Uterus (tissue), 2 donors: ENCODE results near the gene PTGIS.

ENCODE experiments used
- POLR2A ChIP-seq, 2 donors: fragments of 450-650 bp; IDR thresholded peaks; one replicate each; pipeline ENCODE4 v1.6.1; 2016; ENCODE audit warnings: antibody characterized with exemption in 2 of 2, mild to moderate bottlenecking in 1 of 2, moderate library complexity in 1 of 2
- TF ChIP-seq, protein P1 (sequence below), 4 experiments: fragments of 200-600 bp in 2 of 4; fragments of 450-650 bp in 2 of 4; sonication (generic) in 2 of 4; IDR thresholded peaks; one replicate each; pipeline ENCODE4 v1.5.1; 2016 to 2019; ENCODE audit warnings: antibody characterized with exemption in 4 of 4, mild to moderate bottlenecking in 2 of 4, moderate library complexity in 1 of 4

DNA sequence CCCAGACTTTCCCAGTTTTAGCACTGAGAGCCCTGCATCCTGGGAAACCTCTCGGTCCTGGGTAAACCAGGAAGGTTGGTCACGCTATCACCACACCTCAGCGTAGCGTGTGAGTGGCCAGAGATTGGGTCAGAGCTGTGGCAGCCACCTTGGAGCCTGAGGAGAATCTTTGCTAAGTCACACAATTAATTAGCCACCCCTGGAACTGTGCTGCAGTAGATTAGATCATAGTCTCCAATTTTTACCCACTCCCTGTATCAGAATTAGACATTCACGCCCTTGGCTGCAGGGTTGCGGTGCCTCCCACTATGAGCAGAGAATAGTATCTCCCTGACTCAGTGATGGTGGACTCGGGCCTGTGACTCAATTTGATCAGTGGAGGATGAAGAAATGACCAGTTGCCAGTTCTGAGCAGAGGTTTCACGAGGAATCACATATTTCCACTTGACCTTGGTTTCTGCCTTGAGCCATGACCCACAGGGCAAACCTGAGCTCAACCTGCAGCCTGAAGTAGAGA, 6.0 kb upstream of the PTGIS start:
- TF ChIP-seq, protein P1, sequence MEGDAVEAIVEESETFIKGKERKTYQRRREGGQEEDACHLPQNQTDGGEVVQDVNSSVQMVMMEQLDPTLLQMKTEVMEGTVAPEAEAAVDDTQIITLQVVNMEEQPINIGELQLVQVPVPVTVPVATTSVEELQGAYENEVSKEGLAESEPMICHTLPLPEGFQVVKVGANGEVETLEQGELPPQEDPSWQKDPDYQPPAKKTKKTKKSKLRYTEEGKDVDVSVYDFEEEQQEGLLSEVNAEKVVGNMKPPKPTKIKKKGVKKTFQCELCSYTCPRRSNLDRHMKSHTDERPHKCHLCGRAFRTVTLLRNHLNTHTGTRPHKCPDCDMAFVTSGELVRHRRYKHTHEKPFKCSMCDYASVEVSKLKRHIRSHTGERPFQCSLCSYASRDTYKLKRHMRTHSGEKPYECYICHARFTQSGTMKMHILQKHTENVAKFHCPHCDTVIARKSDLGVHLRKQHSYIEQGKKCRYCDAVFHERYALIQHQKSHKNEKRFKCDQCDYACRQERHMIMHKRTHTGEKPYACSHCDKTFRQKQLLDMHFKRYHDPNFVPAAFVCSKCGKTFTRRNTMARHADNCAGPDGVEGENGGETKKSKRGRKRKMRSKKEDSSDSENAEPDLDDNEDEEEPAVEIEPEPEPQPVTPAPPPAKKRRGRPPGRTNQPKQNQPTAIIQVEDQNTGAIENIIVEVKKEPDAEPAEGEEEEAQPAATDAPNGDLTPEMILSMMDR (IDR thresholded peaks at IDR 0.05): no peak
- TF ChIP-seq POLR2A (IDR thresholded peaks at IDR 0.05): no peak
